H1 (cell line): ENCODE results near the gene MATK. TPM values are rescaled to one million over a fixed set of nuclear protein-coding genes. Genes with fewer than 3 reads are reported as not detected.

Source experiments
- CBX8 ChIP-seq: fragments of 300-800, 300-1000 bp; sonication (generic); IDR thresholded peaks from 2 replicates; pipeline ENCODE4 v1.7.1; 2016; ENCODE audit warnings: low read depth, low read length, borderline replicate concordance
- CEBPB ChIP-seq: IDR thresholded peaks from 2 replicates; pipeline ENCODE4 v1.6.1; 2012; ENCODE audit warnings: low read depth, low read length
- POLR2A ChIP-seq, 2 experiments: IDR thresholded peaks; 1 replicate in 1 of 2; 2 replicates in 1 of 2; pipeline ENCODE4 v1.6.1; 2011; ENCODE audit warnings: low read depth in 2 of 2, low read length in 2 of 2, mild to moderate bottlenecking in 2 of 2; ENCODE audit errors: control extremely low read depth in 1 of 2
- polyA plus RNA-seq, 7 experiments: library from polyadenylated mRNA; depleted of rRNA in 3 of 7; stranded (reverse) in 5 of 7; unstranded in 2 of 7; fragments of >200 nt in 5 of 7; fragments of 200-250 nt in 2 of 7; gene quantifications; 1 replicate in 5 of 7; 2 replicates in 1 of 7; 4 replicates in 1 of 7; pipeline versions ENCODE4 v1.2.1 to v1.2.3, GENCODE V29; 2011 to 2013; ENCODE audit warnings: missing spikeins in 2 of 7, mixed read lengths in 2 of 7
- total RNA-seq: library from RNA; stranded (reverse); fragmentation: NEBNext Ultra II Directional; extraction: Animal tissue kit (Norgen Biotek cat#: 25700); gene quantifications from 2 replicates; pipeline ENCODE4 v1.2.1, GENCODE V29; 2021
- TF ChIP-seq, protein P1 (sequence below): IDR thresholded peaks from 2 replicates; pipeline ENCODE4 v1.6.1; 2011; ENCODE audit warnings: low read depth, mild to moderate bottlenecking, low read length; ENCODE audit not compliant: insufficient read depth

The MATK gene
- total and polyA plus RNA-seq, 2 of the 8 experiments (the other 6 are each of a cell fraction or from before 2014, with no cell fraction given): 20.5 to 21.4 TPM

DNA sequence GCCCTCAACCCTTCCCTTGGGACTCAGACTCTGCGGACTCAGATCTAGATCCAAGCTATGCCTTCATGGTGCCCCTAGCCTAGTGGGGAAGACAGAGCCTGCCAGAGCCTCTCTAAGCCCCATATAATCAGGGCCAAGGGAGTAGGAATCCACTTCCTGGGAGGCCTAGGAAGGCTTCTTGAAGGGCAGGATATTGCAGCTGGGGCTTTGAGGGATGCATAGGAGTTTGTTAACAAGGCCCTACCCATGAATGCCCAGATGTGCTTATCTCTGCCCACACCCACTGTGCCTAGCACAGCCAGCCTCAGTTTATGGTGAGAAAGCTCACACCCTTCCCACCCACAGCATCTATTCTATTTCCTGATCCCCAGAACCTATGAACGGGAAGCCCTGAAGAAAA is 36.0 kb downstream of the MATK start (continued):
- TF ChIP-seq CEBPB (no peak), CBX8 (no peak), POLR2A (IDR thresholded peaks at IDR 0.05; ENCODE audit: control extremely low read depth in 1 of 2, low read depth in 2 of 2, low read length in 2 of 2) (no peak)
- TF ChIP-seq, protein P1, sequence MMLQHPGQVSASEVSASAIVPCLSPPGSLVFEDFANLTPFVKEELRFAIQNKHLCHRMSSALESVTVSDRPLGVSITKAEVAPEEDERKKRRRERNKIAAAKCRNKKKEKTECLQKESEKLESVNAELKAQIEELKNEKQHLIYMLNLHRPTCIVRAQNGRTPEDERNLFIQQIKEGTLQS: no peak
